Gastrocnemius medialis (tissue), 4 donors: Measurements from ENCODE around the gene SKIDA1. TPM values are rescaled to one million over a fixed set of nuclear protein-coding genes. Genes with fewer than 3 reads are reported as not detected.

Experiments
- ATAC-seq, 2 donors: fragments of 150-250 bp; one replicate each; pipeline ENCODE4 v1.9.1; 2016
- DNase-seq, 2 donors: peaks; one replicate each; pipeline ENCODE4 v3.0.0-alpha.2; 2019
- H3K27ac ChIP-seq, 4 donors: fragments of 200-600 bp; sonication (generic); 1 replicate in 1 of 4; 2 replicates in 3 of 4; pipeline ENCODE4 v1.5.1; 2016 to 2018; ENCODE audit warnings: mild to moderate bottlenecking in 2 of 4, moderate library complexity in 1 of 4
- H3K27me3 ChIP-seq, 3 donors: fragments of 200-600 bp; sonication (generic) in 2 of 3; 1 replicate in 1 of 3; 2 replicates in 2 of 3; pipeline versions ENCODE4 v1.5.1 to v1.6.0; 2016 to 2019; ENCODE audit warnings: mild to moderate bottlenecking in 1 of 3, moderate library complexity in 1 of 3
- H3K36me3 ChIP-seq, 2 donors: fragments of 200-600 bp; sonication (generic) in 1 of 2; one replicate each; pipeline ENCODE4 v1.5.1; 2017 to 2018
- H3K4me1 ChIP-seq, 2 donors: fragments of 200-600 bp; sonication (generic) in 1 of 2; one replicate each; pipeline ENCODE4 v1.5.1; 2016 to 2017; ENCODE audit warnings: mild to moderate bottlenecking in 2 of 2
- H3K4me3 ChIP-seq, 4 donors: fragments of 200-600 bp; sonication (generic) in 3 of 4; 1 replicate in 1 of 4; 2 replicates in 3 of 4; pipeline ENCODE4 v1.5.1; 2016 to 2019; ENCODE audit warnings: mild to moderate bottlenecking in 2 of 4
- H3K9me3 ChIP-seq, 3 donors: fragments of 200-600 bp; sonication (generic) in 2 of 3; 1 replicate in 1 of 3; 2 replicates in 2 of 3; pipeline ENCODE4 v1.5.1; 2016 to 2019
- POLR2A ChIP-seq, 2 donors: fragments of 450-650 bp; IDR thresholded peaks; one replicate each; pipeline ENCODE4 v1.6.1; 2017; ENCODE audit warnings: antibody characterized with exemption in 2 of 2, mild to moderate bottlenecking in 2 of 2, moderate library complexity in 2 of 2
- in situ Hi-C, 4 donors: fragments of 200-750 bp; cut with MboI; loops; one replicate each; pipeline versions ENCODE4 v1.15.0 to v1.8.0; 2017; ENCODE audit warnings: low sequenced_read_pairs in 4 of 4
- intact Hi-C: fragments of 100-400 bp; cut with DNase I; formaldehyde crosslinking; loops from one replicate; pipeline ENCODE4 v1.15.1; 2023; ENCODE audit warnings: low total_unique reads
- total RNA-seq, 4 donors: library from RNA; depleted of rRNA; stranded (reverse); fragments of >200 nt; gene quantifications; one replicate each; pipeline versions ENCODE4 v1.1.0 to v1.2.3, GENCODE V29; 2016
- TF ChIP-seq, protein P1 (sequence below), 5 experiments: fragments of 450-650 bp in 3 of 5; fragments of 200-600 bp in 2 of 5; sonication (generic) in 2 of 5; IDR thresholded peaks in 4 of 5; conservative IDR thresholded peaks in 1 of 5; 1 replicate in 4 of 5; 2 replicates in 1 of 5; pipeline ENCODE4 v1.5.1; 2016 to 2019; ENCODE audit warnings: antibody characterized with exemption in 5 of 5, mild to moderate bottlenecking in 3 of 5, moderate library complexity in 3 of 5

SKIDA1 gene
- total RNA-seq, 4 donors from 2014 or later, result 0.09 TPM; not detected in 3

DNA sequence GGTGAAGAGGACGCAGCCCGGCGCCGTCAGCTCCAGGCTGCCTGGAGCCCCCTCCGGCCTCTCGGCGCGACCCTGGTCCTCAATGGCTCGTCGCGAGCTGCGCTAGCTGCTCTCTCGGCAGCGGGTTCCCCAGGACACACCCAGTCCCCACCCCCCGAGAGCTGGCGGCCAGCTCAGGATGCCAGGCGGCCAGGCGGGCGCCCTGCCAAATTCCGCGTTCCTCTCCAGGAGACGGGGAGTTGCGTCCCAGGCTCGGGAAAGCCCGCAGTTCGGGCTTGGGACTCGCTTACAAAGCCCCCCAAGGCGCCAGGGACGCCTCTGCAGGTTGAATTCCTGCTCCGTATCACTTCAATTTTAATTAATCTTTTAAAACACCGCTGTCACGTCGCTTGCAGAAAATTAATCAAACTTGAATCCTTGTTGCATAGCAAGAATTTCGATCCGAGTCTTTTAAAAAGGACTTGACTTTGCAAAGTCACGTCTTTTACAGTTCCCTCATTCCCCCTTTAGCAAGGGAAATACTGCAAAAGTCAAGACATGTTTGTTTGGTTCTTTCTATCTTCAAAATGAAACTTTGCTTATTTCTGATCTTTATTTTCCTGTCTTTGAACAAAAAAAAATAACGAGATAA is 28.2 kb downstream of the SKIDA1 start:
- intact Hi-C loops (loop anchor here (2.0 to 10.0 kb wide), 7 partner anchors 20 to 1490 kb away; partner anchors contain the start of gene DNAJC1), in situ Hi-C loops (loop anchor here (5.0 to 25.0 kb wide), 7 partner anchors 210 to 1490 kb away; no protein-coding TSS in a partner anchor)
- no peaks in the 10 kb centered on the region for H3K36me3 ChIP-seq
- H3K27me3 ChIP-seq, result peaks cover 0 to 42% (median 40%) of the 10 kb centered on the region in 3 donors
- peaks cover 4 to 29% of the 10 kb centered on the region in 2 donors for H3K4me1 ChIP-seq
- DNase-seq, result peak; percentile 73 to 79
- H3K27ac ChIP-seq, result peak overlapping the region in 3 of 4 donors; percentile 6 to 22 (median 21)
- no peaks in the 10 kb centered on the region for H3K9me3 ChIP-seq
- peak overlapping the region; percentile 59 to 84 (median 70) for H3K4me3 ChIP-seq
- TF ChIP-seq POLR2A (IDR thresholded peaks at IDR 0.05), result no peak
- TF ChIP-seq, protein P1, sequence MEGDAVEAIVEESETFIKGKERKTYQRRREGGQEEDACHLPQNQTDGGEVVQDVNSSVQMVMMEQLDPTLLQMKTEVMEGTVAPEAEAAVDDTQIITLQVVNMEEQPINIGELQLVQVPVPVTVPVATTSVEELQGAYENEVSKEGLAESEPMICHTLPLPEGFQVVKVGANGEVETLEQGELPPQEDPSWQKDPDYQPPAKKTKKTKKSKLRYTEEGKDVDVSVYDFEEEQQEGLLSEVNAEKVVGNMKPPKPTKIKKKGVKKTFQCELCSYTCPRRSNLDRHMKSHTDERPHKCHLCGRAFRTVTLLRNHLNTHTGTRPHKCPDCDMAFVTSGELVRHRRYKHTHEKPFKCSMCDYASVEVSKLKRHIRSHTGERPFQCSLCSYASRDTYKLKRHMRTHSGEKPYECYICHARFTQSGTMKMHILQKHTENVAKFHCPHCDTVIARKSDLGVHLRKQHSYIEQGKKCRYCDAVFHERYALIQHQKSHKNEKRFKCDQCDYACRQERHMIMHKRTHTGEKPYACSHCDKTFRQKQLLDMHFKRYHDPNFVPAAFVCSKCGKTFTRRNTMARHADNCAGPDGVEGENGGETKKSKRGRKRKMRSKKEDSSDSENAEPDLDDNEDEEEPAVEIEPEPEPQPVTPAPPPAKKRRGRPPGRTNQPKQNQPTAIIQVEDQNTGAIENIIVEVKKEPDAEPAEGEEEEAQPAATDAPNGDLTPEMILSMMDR (IDR thresholded peaks at IDR 0.05 in 4 of 5, conservative IDR thresholded peaks at IDR 0.05 in 1 of 5), result no peak
- peak; percentile 30 to 54 for ATAC-seq

DNA sequence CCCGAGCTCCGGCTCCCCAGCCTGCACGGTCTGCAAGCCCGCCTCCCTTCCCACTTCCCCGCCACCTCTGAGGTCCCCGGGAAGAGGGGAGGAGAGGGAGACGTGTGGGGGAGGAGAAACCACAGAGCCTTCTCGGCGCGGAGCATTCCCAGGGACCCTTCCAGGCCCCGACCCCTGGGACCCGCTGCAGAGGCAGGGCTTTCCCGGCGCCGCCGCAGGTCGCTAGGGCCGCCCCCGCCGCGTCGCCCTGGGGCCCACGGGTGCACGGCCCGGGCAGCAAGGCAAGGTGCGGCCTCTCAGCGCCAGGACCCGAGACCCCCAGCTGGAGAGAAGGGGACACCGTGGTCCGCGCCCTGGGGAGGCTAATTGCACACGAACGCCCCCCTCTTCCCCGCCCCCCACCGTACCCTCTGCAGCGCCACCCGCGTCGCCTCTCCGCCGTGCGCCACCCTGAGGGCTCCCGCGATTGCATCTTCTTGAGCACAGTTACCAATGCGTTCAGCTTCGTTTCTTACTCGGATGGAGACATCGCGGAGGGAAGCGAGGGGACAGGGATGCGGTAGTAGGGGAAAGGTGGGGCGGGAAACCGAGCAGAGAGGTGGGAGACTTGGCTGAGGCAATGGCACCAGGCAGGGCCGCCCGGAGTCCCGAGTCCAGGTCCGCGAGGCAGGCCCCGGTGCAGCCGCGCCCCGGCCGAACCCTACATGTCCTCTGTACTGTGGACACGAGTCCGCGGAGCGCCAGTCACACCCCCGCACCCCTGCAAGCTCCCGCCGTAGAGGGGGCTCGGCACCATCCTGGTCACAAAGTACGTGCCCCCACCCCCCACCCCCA is 28.9 kb downstream of the SKIDA1 start:
- intact Hi-C loops, result loop anchor here (1.0 to 10.0 kb wide), 8 partner anchors 20 to 1490 kb away; partner anchors contain the start of genes DNAJC1 and MLLT10
- peak overlapping the region in 3 of 4 donors; percentile 6 to 51 (median 21) for H3K27ac ChIP-seq

DNA sequence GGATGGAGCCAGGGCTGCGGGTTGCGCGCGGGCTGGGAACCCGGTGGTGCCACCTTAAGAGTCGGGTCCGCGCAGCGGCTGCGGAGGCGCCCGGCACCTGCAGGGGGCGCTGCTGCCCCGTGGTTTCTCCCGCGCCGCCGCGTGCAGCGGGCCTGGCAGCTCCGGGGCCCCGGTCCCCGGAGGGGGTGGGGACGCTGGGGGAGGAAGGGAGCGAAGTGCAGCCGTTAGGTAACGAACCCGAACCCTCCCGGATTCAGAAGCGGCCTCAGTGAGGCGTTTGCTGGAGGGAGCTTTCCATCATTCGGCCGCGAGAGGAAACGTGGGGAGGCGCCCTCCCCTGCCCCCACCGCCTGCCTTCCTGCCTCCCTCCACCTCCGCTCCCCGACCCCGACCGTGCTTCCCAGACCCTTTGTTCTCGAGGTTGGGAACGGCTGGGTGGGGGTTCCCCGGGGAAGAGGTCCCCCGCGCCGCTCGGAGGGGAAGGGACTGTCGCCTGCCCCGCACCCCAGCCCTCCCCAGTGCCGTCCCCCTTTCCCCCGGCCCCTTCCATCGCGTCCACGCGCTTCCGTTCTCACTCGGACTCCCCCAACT is 29.6 kb downstream of the SKIDA1 start:
- DNase-seq (peak; percentile 36 to 62), ATAC-seq (peak; percentile 84 to 88)
- H3K4me1 ChIP-seq, result peaks cover 4 to 29% of the 10 kb centered on the region in 2 donors
- peak overlapping the region in 2 of 4 donors; percentile 51 to 58 for H3K27ac ChIP-seq
- intact Hi-C loops (loop anchor here (1.0 to 10.0 kb wide), 9 partner anchors 21 to 1491 kb away; partner anchors contain the start of genes DNAJC1 and MLLT10), in situ Hi-C loops (loop anchor here (5.0 to 25.0 kb wide), 7 partner anchors 209 to 1491 kb away; no protein-coding TSS in a partner anchor)
- H3K27me3 ChIP-seq, result peaks cover 0 to 42% (median 40%) of the 10 kb centered on the region in 3 donors
- no peak for TF ChIP-seq POLR2A (IDR thresholded peaks at IDR 0.05)
- TF ChIP-seq, protein P1 (IDR thresholded peaks at IDR 0.05 in 4 of 5, conservative IDR thresholded peaks at IDR 0.05 in 1 of 5), result peak; percentile 87 to 99 (median 98)
- H3K36me3 ChIP-seq, result no peaks in the 10 kb centered on the region
- no peaks in the 10 kb centered on the region for H3K9me3 ChIP-seq
- peak overlapping the region; percentile 59 to 84 (median 70) for H3K4me3 ChIP-seq

More for the DNA sequence above, 28.9 kb downstream of the SKIDA1 start:
- TF ChIP-seq POLR2A (IDR thresholded peaks at IDR 0.05), result no peak
- TF ChIP-seq, protein P1 (IDR thresholded peaks at IDR 0.05 in 4 of 5, conservative IDR thresholded peaks at IDR 0.05 in 1 of 5), result peak in 2 of 5 experiments; percentile 32 to 47
- in situ Hi-C loops, result loop anchor here (5.0 to 25.0 kb wide), 7 partner anchors 209 to 1491 kb away; no protein-coding TSS in a partner anchor
- H3K9me3 ChIP-seq, result no peaks in the 10 kb centered on the region
- ATAC-seq (peak; percentile 59 to 68), DNase-seq (peak in 1 of 2 donors; percentile 30)
- H3K4me3 ChIP-seq, result peak overlapping the region; percentile 59 to 84 (median 70)
- H3K4me1 ChIP-seq, result peaks cover 4 to 29% of the 10 kb centered on the region in 2 donors
- no peaks in the 10 kb centered on the region for H3K36me3 ChIP-seq
- peaks cover 0 to 42% (median 40%) of the 10 kb centered on the region in 3 donors for H3K27me3 ChIP-seq
